Measurements from ENCODE around the gene RORC. TPM values are rescaled to one million over a fixed set of nuclear protein-coding genes. Genes with fewer than 3 reads are reported as not detected.

RORC gene
- total RNA-seq, 4 donors from 2014 or later, result 0.21 to 0.90 TPM; not detected in 2

DNA sequence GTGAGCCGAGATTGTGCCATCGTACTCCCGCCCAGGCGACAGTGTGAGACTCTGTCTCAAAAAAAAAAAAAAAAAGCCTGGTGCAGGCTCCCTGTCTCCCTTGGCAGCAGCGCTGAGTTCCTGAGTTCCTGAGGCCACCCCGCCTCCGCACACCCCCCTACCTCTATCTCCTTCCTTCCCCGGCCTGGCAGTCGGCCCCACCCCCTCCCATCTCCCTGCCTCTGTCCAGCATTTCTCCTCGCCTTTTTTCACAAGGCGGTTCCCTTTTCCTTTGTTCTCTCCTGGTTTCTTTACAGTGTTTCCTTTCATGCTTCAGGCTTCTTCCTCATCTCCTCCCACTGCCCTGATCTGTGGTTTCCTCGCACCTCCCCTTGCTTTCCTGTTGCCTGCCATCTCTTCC is 2.7 kb downstream of the RORC start:
- Histone ChIP-seq H3K4me1 (peaks cover 0 to 18% (median 0%) of the 10 kb centered on the region in 4 donors), H3K4me3 (no peak overlapping the region), H3K27ac (no peak overlapping the region), H3K9me3 (no peaks in the 10 kb centered on the region), H3K36me3 (no peaks in the 10 kb centered on the region), H3K27me3 (no peaks in the 10 kb centered on the region)
- WGBS, 2 donors, result 3 to 8% methylated on average over 11 to 12 of the region's 12 CpGs
- TF ChIP-seq EP300 (IDR thresholded peaks at IDR 0.05), result no peak
- TF ChIP-seq POLR2A (IDR thresholded peaks at IDR 0.05), result no peak
- TF ChIP-seq, protein P1, sequence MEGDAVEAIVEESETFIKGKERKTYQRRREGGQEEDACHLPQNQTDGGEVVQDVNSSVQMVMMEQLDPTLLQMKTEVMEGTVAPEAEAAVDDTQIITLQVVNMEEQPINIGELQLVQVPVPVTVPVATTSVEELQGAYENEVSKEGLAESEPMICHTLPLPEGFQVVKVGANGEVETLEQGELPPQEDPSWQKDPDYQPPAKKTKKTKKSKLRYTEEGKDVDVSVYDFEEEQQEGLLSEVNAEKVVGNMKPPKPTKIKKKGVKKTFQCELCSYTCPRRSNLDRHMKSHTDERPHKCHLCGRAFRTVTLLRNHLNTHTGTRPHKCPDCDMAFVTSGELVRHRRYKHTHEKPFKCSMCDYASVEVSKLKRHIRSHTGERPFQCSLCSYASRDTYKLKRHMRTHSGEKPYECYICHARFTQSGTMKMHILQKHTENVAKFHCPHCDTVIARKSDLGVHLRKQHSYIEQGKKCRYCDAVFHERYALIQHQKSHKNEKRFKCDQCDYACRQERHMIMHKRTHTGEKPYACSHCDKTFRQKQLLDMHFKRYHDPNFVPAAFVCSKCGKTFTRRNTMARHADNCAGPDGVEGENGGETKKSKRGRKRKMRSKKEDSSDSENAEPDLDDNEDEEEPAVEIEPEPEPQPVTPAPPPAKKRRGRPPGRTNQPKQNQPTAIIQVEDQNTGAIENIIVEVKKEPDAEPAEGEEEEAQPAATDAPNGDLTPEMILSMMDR (IDR thresholded peaks at IDR 0.05), result no peak
- no peak for DNase-seq (ENCODE audit: low spot score in 2 of 2)

DNA sequence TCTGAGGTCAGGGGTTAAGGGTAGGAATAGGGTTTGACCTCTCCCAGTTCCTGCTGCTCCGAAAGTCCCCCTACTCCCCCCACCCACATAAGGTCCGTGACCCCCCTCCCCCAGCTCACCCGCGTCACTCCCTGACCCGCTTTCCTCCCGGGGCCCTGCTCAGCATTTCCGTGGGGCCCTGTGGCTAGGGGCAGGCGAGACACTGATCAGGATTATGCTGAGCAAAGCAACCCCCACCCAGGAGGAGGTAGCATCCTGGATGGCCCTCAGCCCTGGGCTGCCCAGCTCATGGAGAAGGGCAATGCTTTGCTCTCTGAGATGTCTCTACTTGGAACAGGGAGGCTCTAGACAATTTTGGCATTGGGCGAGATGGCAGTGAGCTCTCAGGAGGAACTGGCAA is 3.7 kb downstream of the RORC start:
- no peak overlapping the region for H3K27ac ChIP-seq
- peaks cover 0 to 18% (median 0%) of the 10 kb centered on the region in 4 donors for H3K4me1 ChIP-seq
- no peak overlapping the region for H3K4me3 ChIP-seq
- TF ChIP-seq, protein P1 (IDR thresholded peaks at IDR 0.05), result no peak
- TF ChIP-seq EP300 (IDR thresholded peaks at IDR 0.05) (no peak), POLR2A (IDR thresholded peaks at IDR 0.05) (no peak)
- no peaks in the 10 kb centered on the region for H3K36me3 ChIP-seq
- H3K27me3 ChIP-seq, result no peaks in the 10 kb centered on the region
- H3K9me3 ChIP-seq, result no peaks in the 10 kb centered on the region
- 43 to 49% methylated on average over 9 of the region's 9 CpGs for WGBS, 2 donors
- no peak for DNase-seq (ENCODE audit: low spot score in 2 of 2)

DNA sequence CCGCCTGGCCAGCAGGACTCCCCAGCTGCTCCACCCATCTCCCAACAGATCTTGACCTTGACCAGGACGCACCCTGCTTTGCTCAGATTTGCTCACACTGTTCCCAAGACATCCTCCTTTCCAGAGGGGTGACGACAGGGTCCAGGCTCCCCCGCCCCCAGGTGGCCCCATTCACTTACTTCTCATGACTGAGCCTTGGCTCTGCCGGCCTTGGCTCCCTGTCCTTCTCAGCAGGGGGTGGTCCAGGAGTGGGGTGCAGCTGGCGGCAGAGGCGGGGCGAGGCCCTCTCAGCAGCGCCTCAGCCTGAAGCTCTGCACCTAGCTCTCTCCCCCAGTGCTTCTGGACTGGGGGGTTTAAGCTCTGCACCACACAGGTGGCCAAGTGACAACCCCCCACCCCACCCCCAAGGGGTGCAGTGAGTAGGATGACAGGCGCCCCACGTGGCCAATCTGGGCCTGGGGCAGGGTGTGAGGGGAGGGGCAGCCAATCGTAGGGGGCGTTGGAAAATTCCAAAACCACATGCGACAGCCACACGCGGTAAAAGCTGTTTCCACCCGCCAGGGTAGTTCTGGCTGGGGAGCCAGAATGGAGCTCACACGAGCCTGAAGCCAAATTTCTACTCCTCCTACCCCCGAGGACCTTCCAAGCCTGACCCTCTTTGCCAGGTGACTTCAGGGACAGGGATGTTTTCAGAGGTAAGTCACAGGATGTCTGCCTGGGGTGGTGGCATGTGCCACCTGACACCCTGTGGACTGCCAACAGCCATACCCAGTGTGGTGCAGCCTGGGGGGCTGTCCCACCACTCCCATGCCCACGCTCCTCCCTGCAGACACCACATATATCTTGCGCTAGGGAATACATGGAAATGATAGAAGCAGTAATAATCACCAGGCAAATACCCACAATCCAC is 5.6 kb downstream of the RORC start:
- H3K27ac ChIP-seq, result no peak overlapping the region
- no peaks in the 10 kb centered on the region for H3K9me3 ChIP-seq
- no peak overlapping the region for H3K4me3 ChIP-seq
- TF ChIP-seq, protein P1 (IDR thresholded peaks at IDR 0.05), result no peak
- TF ChIP-seq EP300 (IDR thresholded peaks at IDR 0.05) (no peak), POLR2A (IDR thresholded peaks at IDR 0.05) (no peak)
- no peaks in the 10 kb centered on the region for H3K36me3 ChIP-seq
- no peak for DNase-seq (ENCODE audit: low spot score in 2 of 2)
- 63 to 64% methylated on average over 11 to 21 of the region's 21 CpGs for WGBS, 2 donors
- peaks cover 0 to 4% of the 10 kb centered on the region in 2 donors for H3K27me3 ChIP-seq
- peaks cover 0 to 18% (median 0%) of the 10 kb centered on the region in 4 donors for H3K4me1 ChIP-seq

DNA sequence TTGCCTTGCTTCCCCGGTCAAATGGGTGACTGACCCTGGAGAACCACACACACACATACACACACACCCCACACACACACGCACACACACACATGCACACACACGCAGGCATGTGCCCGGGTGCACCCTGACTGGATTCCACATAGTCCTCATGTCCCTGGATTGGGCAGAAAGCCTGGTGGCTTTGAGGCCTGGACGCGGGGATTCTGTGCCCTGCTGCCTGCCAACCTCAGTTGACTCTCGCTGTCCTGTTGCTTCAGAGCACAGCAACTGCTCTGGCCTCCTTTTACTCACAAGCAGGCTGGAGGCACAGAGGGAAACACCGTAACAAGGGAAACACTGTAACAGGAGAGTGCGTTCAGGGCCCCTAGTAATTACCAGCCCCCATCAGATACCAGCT is 6.4 kb downstream of the RORC start:
- WGBS, 2 donors, result 39 to 57% methylated on average over 7 to 9 of the region's 9 CpGs
- H3K36me3 ChIP-seq, result no peaks in the 10 kb centered on the region
- DNase-seq (ENCODE audit: low spot score in 2 of 2), result no peak
- peaks cover 0 to 4% of the 10 kb centered on the region in 2 donors for H3K27me3 ChIP-seq
- H3K9me3 ChIP-seq, result no peaks in the 10 kb centered on the region
- H3K27ac ChIP-seq, result no peak overlapping the region
- TF ChIP-seq POLR2A (IDR thresholded peaks at IDR 0.05), result no peak
- TF ChIP-seq, protein P1 (IDR thresholded peaks at IDR 0.05), result no peak
- no peak for TF ChIP-seq EP300 (IDR thresholded peaks at IDR 0.05)
- peaks cover 0 to 18% (median 0%) of the 10 kb centered on the region in 4 donors for H3K4me1 ChIP-seq
- no peak overlapping the region for H3K4me3 ChIP-seq

DNA sequence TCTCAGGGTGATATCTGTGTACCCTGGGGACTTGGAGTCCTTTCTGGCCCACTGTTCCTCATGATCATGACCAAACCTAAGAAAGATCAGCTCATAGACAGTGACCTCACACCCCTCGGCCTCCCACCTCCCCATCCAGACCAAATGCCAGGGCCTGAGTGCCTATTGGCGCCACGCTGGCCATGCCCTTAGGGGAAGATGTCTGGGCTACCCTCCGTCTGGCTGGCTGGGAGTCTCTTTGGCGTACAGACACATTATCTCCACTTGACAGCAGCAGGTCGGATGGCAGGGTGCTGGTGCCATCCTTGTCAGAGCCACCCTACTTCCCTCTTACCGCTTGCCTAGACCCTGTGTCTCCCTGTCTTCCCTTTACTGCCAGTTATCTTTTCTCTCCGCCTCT is 8.4 kb downstream of the RORC start:
- Histone ChIP-seq H3K9me3 (no peaks in the 10 kb centered on the region), H3K27me3 (peaks cover 0 to 4% of the 10 kb centered on the region in 2 donors), H3K4me3 (no peak overlapping the region), H3K36me3 (no peaks in the 10 kb centered on the region), H3K4me1 (peaks cover 0 to 4% (median 0%) of the 10 kb centered on the region in 4 donors), H3K27ac (no peak overlapping the region)
- 73 to 88% methylated on average over 8 of the region's 8 CpGs for WGBS, 2 donors
- DNase-seq (ENCODE audit: low spot score in 2 of 2), result no peak
- no peak for TF ChIP-seq EP300 (IDR thresholded peaks at IDR 0.05)
- no peak for TF ChIP-seq POLR2A (IDR thresholded peaks at IDR 0.05)
- TF ChIP-seq, protein P1 (IDR thresholded peaks at IDR 0.05), result no peak
